HepG2 (cell line): ENCODE results near the gene CR1L. TPM values are rescaled to one million over a fixed set of nuclear protein-coding genes. Genes with fewer than 3 reads are reported as not detected.

Experiments
- ADNP ChIP-seq: sonication (generic); formaldehyde crosslinking; IDR thresholded peaks from 2 replicates; pipeline ENCODE4 v1.4.0; 2020; ENCODE audit warnings: missing genetic modification reagents
- ATM ChIP-seq: fragments of 450-650 bp; IDR thresholded peaks from 2 replicates; pipeline ENCODE4 v1.7.1; 2017; ENCODE audit warnings: mild to moderate bottlenecking, borderline replicate concordance
- CREB1 ChIP-seq, 2 experiments: fragments of 450-650 bp in 1 of 2; IDR thresholded peaks; 2 replicates each; pipeline ENCODE4 v1.6.1; 2016 to 2017; ENCODE audit warnings: control low read depth in 1 of 2, mild to moderate bottlenecking in 1 of 2, missing compliant biosample characterization in 1 of 2, missing genetic modification characterization in 1 of 2
- DPF2 ChIP-seq: sonication (generic); formaldehyde crosslinking; IDR thresholded peaks from 2 replicates; pipeline ENCODE4 v1.4.0; 2020; ENCODE audit warnings: mild to moderate bottlenecking, low read depth, missing genetic modification reagents, borderline replicate concordance
- ELF1 ChIP-seq: sonication (generic); formaldehyde crosslinking; IDR thresholded peaks from 2 replicates; pipeline ENCODE4 v1.4.0; 2020; ENCODE audit warnings: missing genetic modification reagents
- GFI1 ChIP-seq: sonication (generic); formaldehyde crosslinking; IDR thresholded peaks from 2 replicates; pipeline ENCODE4 v1.5.0; 2020; ENCODE audit warnings: missing genetic modification reagents, mild to moderate bottlenecking, borderline replicate concordance
- JARID2 ChIP-seq: sonication (generic); formaldehyde crosslinking; IDR thresholded peaks from 2 replicates; pipeline ENCODE4 v1.8.1; 2023; ENCODE audit warnings: missing genetic modification reagents, inconsistent platforms; ENCODE audit not compliant: insufficient replicate concordance
- MED8 ChIP-seq: sonication (generic); formaldehyde crosslinking; IDR thresholded peaks from 2 replicates; pipeline ENCODE4 v1.8.1; 2023; ENCODE audit warnings: mild to moderate bottlenecking, missing genetic modification reagents; ENCODE audit not compliant: insufficient replicate concordance
- MIER2 ChIP-seq: IDR thresholded peaks from 2 replicates; pipeline ENCODE4 v1.6.1; 2016; ENCODE audit warnings: missing biosample characterization, missing genetic modification reagents
- NPAS2 ChIP-seq: sonication (generic); formaldehyde crosslinking; IDR thresholded peaks from 2 replicates; pipeline ENCODE4 v1.8.0; 2022; ENCODE audit warnings: mild to moderate bottlenecking, missing genetic modification reagents, borderline replicate concordance
- PPARG ChIP-seq: conservative IDR thresholded peaks from 2 replicates; pipeline ENCODE4 v1.6.1; 2016; ENCODE audit warnings: missing biosample characterization, missing genetic modification reagents
- RBM22 ChIP-seq: fragments of 200-400 bp; formaldehyde crosslinking; optimal IDR thresholded peaks from 2 replicates; pipeline ENCODE3; 2017; ENCODE audit warnings: mild to moderate bottlenecking, low read length, moderate library complexity
- RNF2 ChIP-seq: fragments of 450-650 bp; conservative IDR thresholded peaks from 2 replicates; pipeline ENCODE4 v1.6.1; 2016; ENCODE audit warnings: low read depth
- TBX2 ChIP-seq: sonication (generic); formaldehyde crosslinking; IDR thresholded peaks from 2 replicates; pipeline ENCODE4 v1.5.0; 2020; ENCODE audit warnings: missing genetic modification reagents, mild to moderate bottlenecking, borderline replicate concordance
- THAP11 ChIP-seq: IDR thresholded peaks from 2 replicates; pipeline ENCODE4 v1.6.1; 2016; ENCODE audit warnings: missing biosample characterization, missing genetic modification reagents
- TSC22D2 ChIP-seq: sonication (generic); formaldehyde crosslinking; IDR thresholded peaks from 2 replicates; pipeline ENCODE4 v1.5.1; 2020; ENCODE audit warnings: missing genetic modification reagents, mild to moderate bottlenecking, borderline replicate concordance
- ZBED4 ChIP-seq: sonication (generic); formaldehyde crosslinking; IDR thresholded peaks from 2 replicates; pipeline ENCODE4 v1.4.0; 2020; ENCODE audit warnings: missing genetic modification reagents, borderline replicate concordance
- ZKSCAN8 ChIP-seq: IDR thresholded peaks from 2 replicates; pipeline ENCODE4 v1.6.1; 2016; ENCODE audit warnings: borderline replicate concordance, missing genetic modification reagents, missing compliant biosample characterization
- ZNF12 ChIP-seq: sonication (generic); formaldehyde crosslinking; IDR thresholded peaks from 2 replicates; pipeline ENCODE4 v1.5.0; 2020; ENCODE audit warnings: missing genetic modification reagents
- ZNF225 ChIP-seq: sonication (generic); formaldehyde crosslinking; IDR thresholded peaks from 2 replicates; pipeline ENCODE4 v1.4.0; 2020; ENCODE audit warnings: mild to moderate bottlenecking, missing genetic modification reagents
- ZNF251 ChIP-seq: sonication (generic); formaldehyde crosslinking; IDR thresholded peaks from 2 replicates; pipeline ENCODE4 v1.9.0; 2021; ENCODE audit warnings: mild to moderate bottlenecking, missing genetic modification reagents
- ZNF703 ChIP-seq: sonication (generic); formaldehyde crosslinking; IDR thresholded peaks from 2 replicates; pipeline ENCODE4 v1.5.1; 2020; ENCODE audit warnings: missing genetic modification reagents, mild to moderate bottlenecking, moderate library complexity, borderline replicate concordance
- ZNF713 ChIP-seq: sonication (generic); formaldehyde crosslinking; IDR thresholded peaks from 2 replicates; pipeline ENCODE4 v1.4.0; 2020; ENCODE audit warnings: mild to moderate bottlenecking, missing genetic modification reagents
- polyA plus RNA-seq, 8 experiments: library from polyadenylated mRNA; depleted of rRNA in 3 of 8; stranded (reverse) in 7 of 8; unstranded in 1 of 8; fragments of >200 nt; fragmentation: Illumina TruSeq in 4 of 8; extraction: Trizol in 4 of 8; gene quantifications; 2 replicates each; pipeline versions ENCODE4 v1.2.1 to v1.2.3, GENCODE V29; 2011 to 2016; ENCODE audit warnings: low read depth in 4 of 8, missing spikeins in 1 of 8, mixed read lengths in 1 of 8; ENCODE audit not compliant: insufficient read depth in 1 of 8
- total RNA-seq, 5 experiments: library from RNA; depleted of rRNA; stranded (reverse); fragments of >200 nt; fragmentation: Illumina TruSeq; extraction: Trizol; gene quantifications; 2 replicates each; pipeline ENCODE4 v1.2.3, GENCODE V29; 2016; ENCODE audit warnings: low read depth in 1 of 5
- TF ChIP-seq, protein P1 (sequence below): sonication (generic); formaldehyde crosslinking; IDR thresholded peaks from 2 replicates; pipeline ENCODE4 v1.4.0; 2020; ENCODE audit warnings: missing genetic modification reagents, borderline replicate concordance

Gene CR1L
- total and polyA plus RNA-seq, 2 of the 13 experiments (the other 11 are each of a cell fraction or from before 2014, with no cell fraction given): not detected

- no peak for TF ChIP-seq ATM
- peak; percentile 69; the same call in 1 of the 2 replicates for TF ChIP-seq ZNF225
- no peak for TF ChIP-seq RBM22
- TF ChIP-seq NPAS2 (CRISPR knock-in tag): no peak
- TF ChIP-seq TSC22D2 (CRISPR knock-in tag): no peak
- no peak for TF ChIP-seq ZBED4 (CRISPR knock-in tag)
- no peak for TF ChIP-seq ELF1 (CRISPR knock-in tag)
- peak; percentile 27; the same call in 1 of the 2 replicates for TF ChIP-seq TBX2 (CRISPR knock-in tag)
- TF ChIP-seq PPARG: no peak
- no peak for TF ChIP-seq ZNF12 (CRISPR knock-in tag)
- TF ChIP-seq DPF2 (CRISPR knock-in tag): no peak
- TF ChIP-seq ZNF703 (CRISPR knock-in tag): no peak
- TF ChIP-seq ADNP (CRISPR knock-in tag): no peak
- TF ChIP-seq ZNF713: 0 out of 2 replicates have a peak, but pooled peaks have one; percentile 29
- no peak for TF ChIP-seq ZKSCAN8 (CRISPR knock-in tag)
- TF ChIP-seq CREB1 (IDR thresholded peaks at IDR 0.05): no peak
- no peak for TF ChIP-seq CREB1 (CRISPR knock-in tag; IDR thresholded peaks at IDR 0.05)
- no peak for TF ChIP-seq JARID2 (CRISPR knock-in tag)
- TF ChIP-seq THAP11 (CRISPR knock-in tag): no peak
- TF ChIP-seq, protein P1, sequence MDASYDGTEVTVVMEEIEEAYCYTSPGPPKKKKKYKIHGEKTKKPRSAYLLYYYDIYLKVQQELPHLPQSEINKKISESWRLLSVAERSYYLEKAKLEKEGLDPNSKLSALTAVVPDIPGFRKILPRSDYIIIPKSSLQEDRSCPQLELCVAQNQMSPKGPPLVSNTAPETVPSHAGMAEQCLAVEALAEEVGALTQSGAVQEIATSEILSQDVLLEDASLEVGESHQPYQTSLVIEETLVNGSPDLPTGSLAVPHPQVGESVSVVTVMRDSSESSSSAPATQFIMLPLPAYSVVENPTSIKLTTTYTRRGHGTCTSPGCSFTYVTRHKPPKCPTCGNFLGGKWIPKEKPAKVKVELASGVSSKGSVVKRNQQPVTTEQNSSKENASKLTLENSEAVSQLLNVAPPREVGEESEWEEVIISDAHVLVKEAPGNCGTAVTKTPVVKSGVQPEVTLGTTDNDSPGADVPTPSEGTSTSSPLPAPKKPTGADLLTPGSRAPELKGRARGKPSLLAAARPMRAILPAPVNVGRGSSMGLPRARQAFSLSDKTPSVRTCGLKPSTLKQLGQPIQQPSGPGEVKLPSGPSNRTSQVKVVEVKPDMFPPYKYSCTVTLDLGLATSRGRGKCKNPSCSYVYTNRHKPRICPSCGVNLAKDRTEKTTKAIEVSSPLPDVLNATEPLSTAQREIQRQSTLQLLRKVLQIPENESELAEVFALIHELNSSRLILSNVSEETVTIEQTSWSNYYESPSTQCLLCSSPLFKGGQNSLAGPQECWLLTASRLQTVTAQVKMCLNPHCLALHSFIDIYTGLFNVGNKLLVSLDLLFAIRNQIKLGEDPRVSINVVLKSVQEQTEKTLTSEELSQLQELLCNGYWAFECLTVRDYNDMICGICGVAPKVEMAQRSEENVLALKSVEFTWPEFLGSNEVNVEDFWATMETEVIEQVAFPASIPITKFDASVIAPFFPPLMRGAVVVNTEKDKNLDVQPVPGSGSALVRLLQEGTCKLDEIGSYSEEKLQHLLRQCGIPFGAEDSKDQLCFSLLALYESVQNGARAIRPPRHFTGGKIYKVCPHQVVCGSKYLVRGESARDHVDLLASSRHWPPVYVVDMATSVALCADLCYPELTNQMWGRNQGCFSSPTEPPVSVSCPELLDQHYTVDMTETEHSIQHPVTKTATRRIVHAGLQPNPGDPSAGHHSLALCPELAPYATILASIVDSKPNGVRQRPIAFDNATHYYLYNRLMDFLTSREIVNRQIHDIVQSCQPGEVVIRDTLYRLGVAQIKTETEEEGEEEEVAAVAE (CRISPR knock-in tag): no peak
- 0 out of 2 replicates have a peak, but pooled peaks have one; percentile 50 for TF ChIP-seq MIER2
- TF ChIP-seq ZNF251 (CRISPR knock-in tag): no peak
- 0 out of 2 replicates have a peak, but pooled peaks have one; percentile 23 for TF ChIP-seq RNF2
- no peak for TF ChIP-seq MED8
- peak; percentile 68 for TF ChIP-seq GFI1 (CRISPR knock-in tag)
Measured at GRCh38 chr1:207752456-207752998, 107.6 kb downstream of the CR1L start (continued).
